GM15510 (cell line): ENCODE results near the gene GPR50.

Experiments
- POLR2A ChIP-seq: IDR thresholded peaks from 3 replicates; pipeline ENCODE4 v1.6.1; 2011; ENCODE audit warnings: borderline replicate concordance; ENCODE audit not compliant: insufficient read length; ENCODE audit errors: extremely low read depth

The GPR50 gene

DNA sequence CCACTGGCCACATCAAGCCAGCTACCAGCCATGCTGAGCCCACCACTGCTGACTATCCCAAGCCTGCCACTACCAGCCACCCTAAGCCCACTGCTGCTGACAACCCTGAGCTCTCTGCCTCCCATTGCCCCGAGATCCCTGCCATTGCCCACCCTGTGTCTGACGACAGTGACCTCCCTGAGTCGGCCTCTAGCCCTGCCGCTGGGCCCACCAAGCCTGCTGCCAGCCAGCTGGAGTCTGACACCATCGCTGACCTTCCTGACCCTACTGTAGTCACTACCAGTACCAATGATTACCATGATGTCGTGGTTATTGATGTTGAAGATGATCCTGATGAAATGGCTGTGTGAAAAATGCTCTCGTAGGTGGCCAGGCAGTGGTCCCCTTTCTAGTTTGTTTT is 4.7 kb downstream of the GPR50 start:
- no peak for TF ChIP-seq POLR2A

GRCh38 chrX:151183233-151183753 is 6.9 kb downstream of the GPR50 start:
- no peak for TF ChIP-seq POLR2A

- no peak for TF ChIP-seq POLR2A
Measured at GRCh38 chrX:151183912-151184565, 7.7 kb downstream of the GPR50 start.

GRCh38 chrX:151184705-151185104 is 8.3 kb downstream of the GPR50 start:
- TF ChIP-seq POLR2A, result no peak

- no peak for TF ChIP-seq POLR2A
Measured at GRCh38 chrX:151206871-151207270, 30.5 kb downstream of the GPR50 start.

DNA sequence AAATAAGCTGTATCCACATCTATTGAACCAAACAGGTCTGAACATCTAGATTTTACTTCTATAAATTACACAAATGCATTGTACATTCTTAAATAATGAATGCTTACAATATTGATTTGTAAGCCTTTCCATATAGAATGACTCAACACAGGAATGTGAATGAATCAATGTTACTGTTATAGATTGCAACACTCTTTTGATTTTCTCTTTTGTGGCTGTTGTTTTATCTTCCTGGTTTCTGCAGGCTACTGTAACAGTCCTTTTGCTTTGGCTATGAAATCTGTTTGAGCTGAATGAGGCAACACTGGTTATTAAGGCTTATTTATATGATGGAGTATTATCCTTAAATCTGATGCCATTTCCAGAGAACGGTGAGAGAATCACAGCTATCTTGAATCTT is 49.5 kb downstream of the GPR50 start:
- TF ChIP-seq POLR2A, result no peak

- TF ChIP-seq POLR2A, result no peak
Measured at GRCh38 chrX:151226941-151227340, 50.6 kb downstream of the GPR50 start.

DNA sequence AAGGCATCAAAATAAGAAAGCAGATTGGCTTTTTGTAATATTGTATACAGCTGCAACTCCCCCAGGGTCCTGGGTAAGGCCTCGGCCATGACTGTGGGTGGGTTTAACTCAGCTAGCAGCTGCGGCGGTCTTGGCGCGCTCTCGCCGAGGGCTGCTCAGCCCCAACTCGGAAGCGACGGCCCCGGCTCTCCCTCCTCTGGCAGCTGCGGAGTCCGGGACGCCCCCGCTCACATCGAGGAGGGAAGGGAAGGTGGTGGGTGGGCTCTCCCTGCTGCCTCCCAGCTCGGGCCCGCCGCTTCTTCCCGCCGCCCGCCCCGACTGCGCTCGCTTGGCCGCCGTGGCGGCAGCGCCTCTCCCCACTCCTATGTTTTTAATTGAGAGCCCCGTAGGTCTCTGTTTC is 51.2 kb downstream of the GPR50 start:
- TF ChIP-seq POLR2A, result no peak

- no peak for TF ChIP-seq POLR2A
Measured at GRCh38 chrX:151228935-151229334, 52.6 kb downstream of the GPR50 start.
